ENCODE measurements around the gene ZNF512. TPM values are rescaled to one million over a fixed set of nuclear protein-coding genes. Genes with fewer than 3 reads are reported as not detected.

Gene ZNF512
- total RNA-seq, 1 experiment from 2014 or later: 38.9 TPM

- POLR2A ChIA-PET: no interaction called here
- Histone ChIP-seq H3K4me1 (no peaks in the 10 kb centered on the region), H3K36me3 (ENCODE audit: control insufficient read depth, insufficient read depth, low read length) (no peaks in the 10 kb centered on the region), H3K27me3 (replicated peaks; ENCODE audit: control insufficient read depth, insufficient read depth, low read length) (no peaks in the 10 kb centered on the region), H3K4me3 (ENCODE audit: low read depth, low read length) (no peak overlapping the region), H3K9me3 (peaks cover 7% of the 10 kb centered on the region; the same call in 1 of the 2 replicates)
- H3K27ac Mint-ChIP-seq (ENCODE audit: unreplicated experiment): no peak overlapping the region
- no peak for TF ChIP-seq CTCF (IDR thresholded peaks at IDR 0.05; ENCODE audit: insufficient read depth in 1 of 2, low read depth in 1 of 2, low read length in 1 of 2, severe bottlenecking in 1 of 2, unreplicated experiment in 1 of 2)
- no peaks in the 10 kb centered on the region for H3K9me3 Mint-ChIP-seq (ENCODE audit: unreplicated experiment)
- CTCF ChIA-PET: no interaction called here
- H3K36me3 Mint-ChIP-seq (ENCODE audit: insufficient read depth, unreplicated experiment): no peaks in the 10 kb centered on the region
- H3K4me3 Mint-ChIP-seq (ENCODE audit: unreplicated experiment): no peak overlapping the region
- DNase-seq: no peak
- H3K4me1 Mint-ChIP-seq (ENCODE audit: low read depth, unreplicated experiment): no peaks in the 10 kb centered on the region
- no peaks in the 10 kb centered on the region for H3K27me3 Mint-ChIP-seq (ENCODE audit: insufficient read depth, unreplicated experiment)
- no TSS peak for BruUV-seq (replicated peaks)
- intact Hi-C loops (cut with micrococcal nuclease; ENCODE audit: unreplicated experiment): loop anchor here (5.0 kb wide), 1 partner anchor 838 kb away; no protein-coding TSS in a partner anchor
These were observed 38.6 kb upstream of the ZNF512 start for GRCh38 chr2:27544143-27544821.

- ChIA-PET CTCF (no interaction called here), POLR2A (no interaction called here)
- no peak for DNase-seq
- no peaks in the 10 kb centered on the region for H3K4me1 ChIP-seq
- intact Hi-C loops (cut with micrococcal nuclease; ENCODE audit: unreplicated experiment): no loop called here
- H3K9me3 ChIP-seq: peaks cover 7% of the 10 kb centered on the region; the same call in 1 of the 2 replicates
- no peaks in the 10 kb centered on the region for H3K36me3 ChIP-seq (ENCODE audit: control insufficient read depth, insufficient read depth, low read length)
- H3K27me3 Mint-ChIP-seq (ENCODE audit: insufficient read depth, unreplicated experiment): no peaks in the 10 kb centered on the region
- no TSS peak for BruUV-seq (replicated peaks)
- no peak overlapping the region for H3K27ac Mint-ChIP-seq (ENCODE audit: unreplicated experiment)
- H3K4me3 Mint-ChIP-seq (ENCODE audit: unreplicated experiment): no peak overlapping the region
- H3K4me1 Mint-ChIP-seq (ENCODE audit: low read depth, unreplicated experiment): no peaks in the 10 kb centered on the region
- H3K27me3 ChIP-seq (replicated peaks; ENCODE audit: control insufficient read depth, insufficient read depth, low read length): no peaks in the 10 kb centered on the region
- no peaks in the 10 kb centered on the region for H3K36me3 Mint-ChIP-seq (ENCODE audit: insufficient read depth, unreplicated experiment)
- no peak for TF ChIP-seq CTCF (IDR thresholded peaks at IDR 0.05; ENCODE audit: insufficient read depth in 1 of 2, low read depth in 1 of 2, low read length in 1 of 2, severe bottlenecking in 1 of 2, unreplicated experiment in 1 of 2)
- no peaks in the 10 kb centered on the region for H3K9me3 Mint-ChIP-seq (ENCODE audit: unreplicated experiment)
- no peak overlapping the region for H3K4me3 ChIP-seq (ENCODE audit: low read depth, low read length)
These were observed 37.3 kb upstream of the ZNF512 start for GRCh38 chr2:27545348-27546141.

- Histone ChIP-seq H3K4me3 (ENCODE audit: low read depth, low read length) (no peak overlapping the region), H3K36me3 (ENCODE audit: control insufficient read depth, insufficient read depth, low read length) (no peaks in the 10 kb centered on the region), H3K9me3 (peaks cover 7% of the 10 kb centered on the region; the same call in 1 of the 2 replicates), H3K4me1 (no peaks in the 10 kb centered on the region), H3K27me3 (replicated peaks; ENCODE audit: control insufficient read depth, insufficient read depth, low read length) (no peaks in the 10 kb centered on the region)
- no TSS peak for BruUV-seq (replicated peaks)
- TF ChIP-seq CTCF (IDR thresholded peaks at IDR 0.05; ENCODE audit: insufficient read depth in 1 of 2, low read depth in 1 of 2, low read length in 1 of 2, severe bottlenecking in 1 of 2, unreplicated experiment in 1 of 2): no peak
- POLR2A ChIA-PET: no interaction called here
- no peaks in the 10 kb centered on the region for H3K4me1 Mint-ChIP-seq (ENCODE audit: low read depth, unreplicated experiment)
- intact Hi-C loops (cut with micrococcal nuclease; ENCODE audit: unreplicated experiment): no loop called here
- no peaks in the 10 kb centered on the region for H3K36me3 Mint-ChIP-seq (ENCODE audit: insufficient read depth, unreplicated experiment)
- CTCF ChIA-PET: no interaction called here
- no peaks in the 10 kb centered on the region for H3K9me3 Mint-ChIP-seq (ENCODE audit: unreplicated experiment)
- peaks cover 6% of the 10 kb centered on the region for H3K27me3 Mint-ChIP-seq (ENCODE audit: insufficient read depth, unreplicated experiment)
- no peak for DNase-seq
- no peak overlapping the region for H3K27ac Mint-ChIP-seq (ENCODE audit: unreplicated experiment)
- H3K4me3 Mint-ChIP-seq (ENCODE audit: unreplicated experiment): no peak overlapping the region
These were observed 33.5 kb upstream of the ZNF512 start for GRCh38 chr2:27549303-27549702.

All from Caco-2 (cell line).